Astrocyte (in vitro differentiated cells and primary cell): ENCODE results near the gene EPRS1.

Experiments
- CTCF ChIP-seq: IDR thresholded peaks from 2 replicates; pipeline ENCODE4 v1.5.1; 2011; ENCODE audit warnings: low read depth, mild to moderate bottlenecking, inconsistent platforms, low read length, moderate library complexity; ENCODE audit not compliant: insufficient read depth
- EZH2 ChIP-seq: IDR thresholded peaks from 2 replicates; pipeline ENCODE4 v1.6.1; 2012; ENCODE audit warnings: mild to moderate bottlenecking, low read length, inconsistent platforms; ENCODE audit not compliant: insufficient read depth

- TF ChIP-seq CTCF (no peak), EZH2 (no peak)
Observed at GRCh38 chr1:220019071-220019470, 27.2 kb downstream of the EPRS1 start.
